Measurements from ENCODE around the gene WIPF3. TPM values are rescaled to one million over a fixed set of nuclear protein-coding genes. Genes with fewer than 3 reads are reported as not detected.

The WIPF3 gene
- total and polyA plus RNA-seq, 10 donors, result 0.17 to 1.5 (median 0.65) TPM

- Histone ChIP-seq H3K27ac (no peak overlapping the region), H3K4me3 (no peak overlapping the region), H3K4me1 (no peaks in the 10 kb centered on the region), H3K27me3 (replicated peaks in 1 of 7) (peaks cover 0 to 6% (median 0%) of the 10 kb centered on the region in 7 donors), H3K36me3 (peaks cover 0 to 17% (median 0%) of the 10 kb centered on the region in 6 donors), H3K9me3 (no peaks in the 10 kb centered on the region)
- intact Hi-C loops (cut with DNase I; ENCODE audit: low total_unique reads), result no loop called here
- DNase-seq, result no peak
- 33 to 43% (median 39%) methylated on average over 7 of the region's 7 CpGs for WGBS, 5 donors
- no peak for TF ChIP-seq POLR2AphosphoS5 (IDR thresholded peaks at IDR 0.05)
- TF ChIP-seq, protein P1, sequence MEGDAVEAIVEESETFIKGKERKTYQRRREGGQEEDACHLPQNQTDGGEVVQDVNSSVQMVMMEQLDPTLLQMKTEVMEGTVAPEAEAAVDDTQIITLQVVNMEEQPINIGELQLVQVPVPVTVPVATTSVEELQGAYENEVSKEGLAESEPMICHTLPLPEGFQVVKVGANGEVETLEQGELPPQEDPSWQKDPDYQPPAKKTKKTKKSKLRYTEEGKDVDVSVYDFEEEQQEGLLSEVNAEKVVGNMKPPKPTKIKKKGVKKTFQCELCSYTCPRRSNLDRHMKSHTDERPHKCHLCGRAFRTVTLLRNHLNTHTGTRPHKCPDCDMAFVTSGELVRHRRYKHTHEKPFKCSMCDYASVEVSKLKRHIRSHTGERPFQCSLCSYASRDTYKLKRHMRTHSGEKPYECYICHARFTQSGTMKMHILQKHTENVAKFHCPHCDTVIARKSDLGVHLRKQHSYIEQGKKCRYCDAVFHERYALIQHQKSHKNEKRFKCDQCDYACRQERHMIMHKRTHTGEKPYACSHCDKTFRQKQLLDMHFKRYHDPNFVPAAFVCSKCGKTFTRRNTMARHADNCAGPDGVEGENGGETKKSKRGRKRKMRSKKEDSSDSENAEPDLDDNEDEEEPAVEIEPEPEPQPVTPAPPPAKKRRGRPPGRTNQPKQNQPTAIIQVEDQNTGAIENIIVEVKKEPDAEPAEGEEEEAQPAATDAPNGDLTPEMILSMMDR (IDR thresholded peaks at IDR 0.05 in 8 of 11, conservative IDR thresholded peaks at IDR 0.05 in 3 of 11), result no peak
- no peak for TF ChIP-seq POLR2A (IDR thresholded peaks at IDR 0.05)
Observed at GRCh38 chr7:29915481-29916215, 109.3 kb downstream of the WIPF3 start.

GRCh38 chr7:29917641-29918040 lies 111.3 kb downstream of the WIPF3 start:
- peaks cover 0 to 27% (median 0%) of the 10 kb centered on the region in 6 donors for H3K36me3 ChIP-seq
- no peak for TF ChIP-seq POLR2A (IDR thresholded peaks at IDR 0.05)
- TF ChIP-seq, protein P1 (IDR thresholded peaks at IDR 0.05 in 8 of 11, conservative IDR thresholded peaks at IDR 0.05 in 3 of 11), result no peak
- TF ChIP-seq POLR2AphosphoS5 (IDR thresholded peaks at IDR 0.05), result no peak
- H3K27me3 ChIP-seq (replicated peaks in 1 of 7), result peaks cover 0 to 6% (median 0%) of the 10 kb centered on the region in 7 donors
- H3K9me3 ChIP-seq, result no peaks in the 10 kb centered on the region
- no peak for DNase-seq
- intact Hi-C loops (cut with DNase I; ENCODE audit: low total_unique reads), result no loop called here
- no peak overlapping the region for H3K27ac ChIP-seq
- H3K4me1 ChIP-seq, result no peaks in the 10 kb centered on the region
- H3K4me3 ChIP-seq, result no peak overlapping the region
- 78 to 94% (median 84%) methylated on average over 4 of the region's 4 CpGs for WGBS, 5 donors

DNA sequence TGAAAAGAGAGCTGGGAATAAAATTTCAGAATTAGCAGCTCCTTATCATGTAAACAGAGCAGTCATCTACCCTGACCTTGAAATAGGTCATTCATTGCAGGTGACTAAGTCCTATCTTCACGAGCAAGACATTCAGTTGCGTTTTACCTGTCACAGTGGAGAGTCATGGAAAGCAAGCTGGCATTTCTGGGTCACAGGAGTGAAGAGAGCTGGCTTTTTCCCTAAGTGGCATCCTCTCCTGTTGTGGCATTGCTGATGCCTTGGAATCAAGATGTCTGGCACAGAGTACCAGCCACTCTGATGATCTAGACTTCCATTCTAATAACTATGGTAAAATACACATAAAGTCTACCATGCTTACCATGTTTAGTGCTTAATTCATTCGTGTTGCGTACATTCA lies 112.5 kb downstream of the WIPF3 start:
- Histone ChIP-seq H3K36me3 (peaks cover 0 to 39% (median 3%) of the 10 kb centered on the region in 6 donors), H3K4me1 (no peaks in the 10 kb centered on the region), H3K4me3 (no peak overlapping the region), H3K9me3 (no peaks in the 10 kb centered on the region), H3K27ac (no peak overlapping the region), H3K27me3 (replicated peaks in 1 of 7) (peaks cover 0 to 6% (median 0%) of the 10 kb centered on the region in 7 donors)
- TF ChIP-seq POLR2A (IDR thresholded peaks at IDR 0.05) (no peak), POLR2AphosphoS5 (IDR thresholded peaks at IDR 0.05) (no peak)
- TF ChIP-seq, protein P1 (IDR thresholded peaks at IDR 0.05 in 8 of 11, conservative IDR thresholded peaks at IDR 0.05 in 3 of 11), result no peak
- intact Hi-C loops (cut with DNase I; ENCODE audit: low total_unique reads), result no loop called here
- DNase-seq, result no peak
- WGBS, 5 donors, result 85 to 97% (median 91%) methylated on average over 4 of the region's 4 CpGs

- H3K36me3 ChIP-seq, result peaks cover 0 to 49% (median 3%) of the 10 kb centered on the region in 6 donors
- peaks cover 0 to 6% (median 0%) of the 10 kb centered on the region in 7 donors for H3K27me3 ChIP-seq (replicated peaks in 1 of 7)
- H3K4me3 ChIP-seq, result no peak overlapping the region
- H3K27ac ChIP-seq, result no peak overlapping the region
- 85 to 92% (median 88%) methylated on average over 5 of the region's 5 CpGs for WGBS, 5 donors
- TF ChIP-seq POLR2A (IDR thresholded peaks at IDR 0.05) (no peak), POLR2AphosphoS5 (IDR thresholded peaks at IDR 0.05) (no peak)
- TF ChIP-seq, protein P1 (IDR thresholded peaks at IDR 0.05 in 8 of 11, conservative IDR thresholded peaks at IDR 0.05 in 3 of 11), result no peak
- H3K9me3 ChIP-seq, result no peaks in the 10 kb centered on the region
- intact Hi-C loops (cut with DNase I; ENCODE audit: low total_unique reads), result loop anchor here (10.0 kb wide), 1 partner anchor 165 kb away; no protein-coding TSS in a partner anchor
- no peaks in the 10 kb centered on the region for H3K4me1 ChIP-seq
- no peak for DNase-seq
Observed at GRCh38 chr7:29919790-29920189, 113.5 kb downstream of the WIPF3 start.

Measured in spleen (tissue), 11 donors.